NCI-H128 (cell line): ENCODE measurements around the gene FKBP2.
A peak's percentile ranks its signal among the peaks of the same experiment; 100 is the strongest.

Experiments
- DNase-seq: peaks from one replicate; lab custom pipeline; 2025; ENCODE audit not compliant: unreplicated experiment; lab: John Stamatoyannopoulos, UW

The FKBP2 gene

DNA sequence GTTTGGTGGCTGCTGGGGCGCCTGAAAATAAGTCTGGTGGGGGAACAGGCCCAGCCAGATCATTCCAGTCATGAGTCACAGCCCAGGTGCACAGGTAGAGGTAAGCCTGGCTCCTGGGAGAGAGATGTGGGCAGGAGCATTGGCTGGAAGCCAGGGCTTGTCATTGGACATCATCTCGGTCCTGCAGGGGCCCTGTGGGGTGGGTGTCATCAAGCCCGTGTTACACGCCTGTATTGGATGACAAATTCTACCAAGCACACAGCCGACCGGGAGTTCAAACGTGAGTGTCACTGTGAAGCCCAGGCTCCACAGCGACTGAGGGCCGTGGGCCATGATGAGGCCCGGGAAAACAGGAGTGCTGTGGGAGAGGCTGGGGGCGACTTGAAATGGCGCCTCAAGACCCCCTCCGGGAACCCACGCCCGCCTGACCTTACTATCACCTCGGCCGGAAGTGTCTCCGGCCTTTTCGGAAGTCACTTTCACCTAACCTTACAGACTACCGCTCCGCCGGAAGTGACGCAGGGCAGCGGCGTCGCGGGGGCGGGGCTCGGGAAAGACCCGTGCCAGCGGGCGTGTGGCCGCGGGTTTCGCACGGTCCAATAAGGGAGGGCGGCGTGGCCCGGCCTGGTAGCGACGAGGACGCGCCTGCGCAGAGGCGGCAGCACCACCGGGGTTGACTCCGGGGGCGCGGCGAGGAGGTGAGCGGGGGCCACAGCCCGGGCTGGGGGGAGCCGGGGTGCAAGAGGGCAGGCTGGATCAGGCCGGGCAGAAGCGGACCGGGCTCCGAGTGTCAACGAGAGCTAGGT, at the start of gene FKBP2:
Gene FKBP2, plus strand, starts transcription at position 661 of the 806 bp plus-strand sequence. CDS start 1,293 bp downstream, outside the sequence.
- peak; percentile 93 for DNase-seq

DNA sequence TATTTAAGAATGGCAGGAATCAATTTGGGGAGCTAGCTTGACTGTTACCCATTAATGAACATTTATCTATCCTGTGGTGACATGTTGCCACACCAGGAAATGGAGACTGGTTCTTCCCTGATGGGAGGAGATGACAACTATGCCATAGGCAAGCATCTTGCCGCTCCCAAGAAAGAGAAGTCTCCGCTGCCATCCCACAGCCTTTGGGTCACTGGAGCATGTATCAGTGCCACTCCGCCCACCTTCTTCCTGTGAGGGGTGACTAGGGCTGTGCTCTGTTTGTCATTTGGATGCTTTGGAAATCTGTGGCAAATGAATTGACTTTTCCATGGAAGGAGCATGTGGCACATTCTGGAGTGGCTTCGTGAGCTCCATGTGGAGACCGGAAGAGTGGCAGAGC, 48.5 kb upstream of the FKBP2 start:
- DNase-seq = no peak

DNA sequence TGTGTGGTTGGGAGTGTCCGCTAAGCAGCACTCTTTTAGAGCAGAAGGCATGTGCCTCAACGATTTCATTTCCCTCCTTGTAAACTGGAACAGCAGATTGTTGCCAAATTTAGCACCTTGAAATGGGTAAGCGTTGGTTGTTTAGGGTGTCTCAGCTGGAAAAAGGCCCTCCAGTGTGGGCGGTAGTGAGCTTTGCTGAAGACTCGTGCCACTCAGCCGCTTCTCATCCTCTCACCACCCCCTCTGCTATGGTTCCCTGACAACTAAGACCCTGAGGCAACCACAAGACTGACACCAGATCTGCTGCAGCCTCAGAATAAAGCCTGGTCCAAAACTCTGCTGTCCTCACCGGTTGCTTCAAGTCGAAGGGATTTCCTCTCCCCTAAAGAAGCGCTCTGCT, 44.3 kb upstream of the FKBP2 start:
- no peak for DNase-seq

DNA sequence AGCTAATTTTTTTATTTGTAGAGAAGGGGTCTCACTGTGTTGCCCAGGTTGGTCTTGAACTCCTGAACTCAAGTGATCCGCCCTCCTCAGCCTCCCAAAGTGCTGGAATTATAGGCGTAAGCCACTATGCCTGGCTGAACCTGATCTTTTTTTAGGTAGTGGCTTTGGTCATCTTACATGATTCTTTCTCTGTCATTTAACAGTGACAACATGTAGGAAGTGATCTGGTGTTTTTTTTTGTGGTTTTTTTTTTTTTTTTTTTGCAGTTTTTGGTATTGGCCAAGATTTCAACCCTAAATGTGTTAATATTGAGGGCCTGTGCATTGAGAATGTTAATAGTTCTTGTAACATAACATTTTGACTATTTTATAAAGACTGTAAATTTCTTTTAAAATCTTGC, 42.4 kb upstream of the FKBP2 start:
- DNase-seq = no peak

DNA sequence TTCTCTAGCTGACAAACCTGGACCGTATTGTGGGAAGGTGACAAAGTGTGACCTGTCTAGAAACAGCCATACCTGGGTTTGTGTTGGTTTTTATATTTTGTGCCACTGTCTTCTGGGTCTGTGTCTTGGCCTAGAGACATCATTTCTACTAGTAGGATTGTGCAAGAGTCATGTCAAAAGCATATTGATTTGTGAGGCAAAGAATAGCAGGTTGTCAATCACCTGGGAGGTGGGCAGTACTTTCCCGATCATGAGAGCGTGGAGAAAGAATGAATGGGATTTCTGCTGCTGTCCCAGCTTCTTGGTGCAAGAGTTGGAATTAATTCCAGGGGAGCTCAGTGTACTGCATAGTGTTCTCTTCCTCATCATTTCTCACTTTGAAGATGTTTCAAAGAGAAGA, 39.4 kb upstream of the FKBP2 start:
- no peak for DNase-seq

DNA sequence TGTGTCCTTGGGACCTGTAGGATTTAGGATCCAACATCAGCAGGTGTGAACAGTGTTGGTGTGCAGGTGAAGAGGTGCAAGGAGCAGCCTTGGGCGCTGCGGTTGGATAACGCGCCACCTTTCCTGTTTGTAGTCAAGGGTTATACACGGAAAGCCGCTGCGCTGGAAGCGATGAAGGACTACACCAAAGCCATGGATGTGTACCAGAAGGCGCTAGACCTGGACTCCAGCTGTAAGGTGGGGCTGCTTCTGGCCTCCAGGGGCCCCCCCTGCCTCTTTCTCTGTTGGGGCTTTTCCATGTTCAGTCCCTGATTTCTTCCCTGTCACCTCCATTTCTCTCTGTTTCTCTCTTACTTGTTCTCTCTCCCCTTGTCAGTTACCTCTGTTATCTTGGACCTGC, 37.9 kb upstream of the FKBP2 start:
- no peak for DNase-seq

DNA sequence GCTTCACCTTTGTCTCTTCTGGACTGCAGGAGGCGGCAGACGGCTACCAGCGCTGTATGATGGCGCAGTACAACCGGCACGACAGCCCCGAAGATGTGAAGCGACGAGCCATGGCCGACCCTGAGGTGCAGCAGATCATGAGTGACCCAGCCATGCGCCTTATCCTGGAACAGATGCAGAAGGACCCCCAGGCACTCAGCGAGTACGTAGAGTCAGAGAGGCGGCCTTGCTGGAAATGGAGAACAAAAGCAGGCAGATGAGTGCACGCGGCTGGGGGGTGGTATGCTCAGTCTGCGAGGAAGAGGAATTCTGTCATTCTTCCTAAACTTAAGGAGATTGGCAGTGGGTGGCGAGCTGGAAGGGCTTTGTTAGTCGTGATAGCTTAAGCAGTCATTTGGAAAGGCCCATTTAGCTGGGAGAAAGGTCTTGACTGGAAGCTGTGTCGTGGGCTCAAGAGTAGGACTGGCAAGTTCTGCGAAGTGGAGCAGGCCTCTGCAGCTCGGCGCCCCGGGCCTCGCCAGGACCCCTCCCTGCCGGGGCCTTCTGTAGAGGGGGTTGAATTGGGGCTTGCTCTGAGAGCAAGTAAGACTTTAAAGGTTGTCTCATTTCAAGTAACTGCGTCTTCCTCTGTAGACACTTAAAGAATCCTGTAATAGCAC, 37.3 kb upstream of the FKBP2 start:
- DNase-seq = no peak

DNA sequence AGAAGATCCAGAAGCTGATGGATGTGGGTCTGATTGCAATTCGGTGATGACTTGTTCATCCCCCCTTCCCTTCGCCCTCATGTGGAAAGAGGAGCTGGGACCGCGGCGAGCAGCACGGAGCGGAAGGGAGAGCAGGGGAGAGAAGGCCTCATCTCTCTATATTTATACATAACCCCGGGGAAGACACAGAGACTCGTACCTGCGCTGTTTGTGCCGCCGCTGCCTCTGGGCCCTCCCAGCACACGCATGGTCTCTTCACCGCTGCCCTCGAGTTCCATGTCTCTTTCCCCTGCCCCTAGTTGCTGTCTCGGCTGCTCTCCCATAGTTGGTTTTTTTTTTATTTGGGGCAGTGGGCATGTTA, 36.8 kb upstream of the FKBP2 start:
- DNase-seq = no peak

DNA sequence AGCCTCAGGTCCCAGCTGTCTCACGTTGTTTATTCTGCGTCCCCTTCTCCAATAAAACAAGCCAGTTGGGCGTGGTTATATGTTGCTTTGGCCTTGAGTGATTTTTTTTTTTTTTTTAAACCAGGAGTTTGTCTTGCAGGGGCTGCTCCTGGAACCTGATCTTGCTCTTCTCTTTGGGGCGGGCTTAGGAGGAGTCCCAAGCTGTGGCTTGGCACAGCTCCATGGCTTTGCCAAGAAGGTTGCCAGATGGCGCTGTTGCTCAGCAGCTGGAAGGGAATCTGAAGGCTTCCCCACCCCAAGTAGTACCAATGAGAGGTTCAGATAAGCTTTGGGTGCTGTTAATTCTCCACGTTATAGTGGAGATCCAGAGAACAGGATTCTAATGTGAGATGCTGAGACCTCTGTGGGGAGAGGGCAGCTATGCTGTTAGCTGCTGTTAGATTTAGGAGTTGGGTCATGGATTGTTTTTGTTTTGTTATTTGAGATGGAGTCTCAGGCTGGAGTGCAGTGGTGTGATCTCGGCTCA, 36.4 kb upstream of the FKBP2 start:
- peak; percentile 93 for DNase-seq

DNA sequence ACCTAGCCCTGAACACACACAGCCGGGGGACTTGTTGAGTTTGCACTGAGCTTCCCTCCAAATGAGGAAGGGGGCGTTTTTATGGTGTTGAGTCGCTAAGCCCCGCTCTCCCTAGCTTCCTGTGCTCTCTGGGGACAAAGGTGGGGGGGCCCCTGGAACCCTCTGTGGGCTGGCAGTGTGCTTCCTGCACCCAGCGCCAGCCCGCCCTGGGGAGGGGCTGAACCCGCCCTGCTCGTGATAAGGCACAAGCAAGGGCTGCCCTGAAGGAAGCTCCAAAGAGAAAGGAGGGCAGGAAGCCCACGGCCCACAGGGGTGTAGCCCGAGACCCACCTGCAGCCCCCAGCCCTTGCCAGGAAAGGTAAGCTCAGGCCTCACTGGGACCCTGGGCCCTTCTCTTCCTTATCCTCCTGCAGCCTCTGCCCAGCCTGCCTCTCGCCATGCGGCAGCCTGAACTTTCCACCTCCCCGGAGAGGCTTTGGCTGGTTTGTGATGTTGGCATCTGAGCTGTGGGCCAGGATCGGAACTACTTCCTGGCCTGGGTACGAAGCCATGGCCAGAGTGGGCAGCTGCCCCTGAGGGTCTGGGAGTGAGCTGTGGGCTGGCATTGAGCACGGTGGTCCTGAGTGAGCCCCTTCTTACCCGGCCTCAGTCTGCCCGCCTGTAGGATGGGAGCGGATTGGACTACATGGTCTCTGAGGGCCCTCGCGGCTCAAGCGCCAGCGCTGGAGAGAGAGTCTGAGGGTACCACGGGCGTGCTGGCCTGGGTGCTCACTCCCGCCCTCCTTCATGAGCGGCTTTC, 34.2 kb upstream of the FKBP2 start, which contains the start of gene FERMT3:
Gene FERMT3, plus strand, starts transcription at position 265 of the 799 bp plus-strand sequence. CDS start 644 bp downstream, outside the sequence.
- no peak for DNase-seq

DNA sequence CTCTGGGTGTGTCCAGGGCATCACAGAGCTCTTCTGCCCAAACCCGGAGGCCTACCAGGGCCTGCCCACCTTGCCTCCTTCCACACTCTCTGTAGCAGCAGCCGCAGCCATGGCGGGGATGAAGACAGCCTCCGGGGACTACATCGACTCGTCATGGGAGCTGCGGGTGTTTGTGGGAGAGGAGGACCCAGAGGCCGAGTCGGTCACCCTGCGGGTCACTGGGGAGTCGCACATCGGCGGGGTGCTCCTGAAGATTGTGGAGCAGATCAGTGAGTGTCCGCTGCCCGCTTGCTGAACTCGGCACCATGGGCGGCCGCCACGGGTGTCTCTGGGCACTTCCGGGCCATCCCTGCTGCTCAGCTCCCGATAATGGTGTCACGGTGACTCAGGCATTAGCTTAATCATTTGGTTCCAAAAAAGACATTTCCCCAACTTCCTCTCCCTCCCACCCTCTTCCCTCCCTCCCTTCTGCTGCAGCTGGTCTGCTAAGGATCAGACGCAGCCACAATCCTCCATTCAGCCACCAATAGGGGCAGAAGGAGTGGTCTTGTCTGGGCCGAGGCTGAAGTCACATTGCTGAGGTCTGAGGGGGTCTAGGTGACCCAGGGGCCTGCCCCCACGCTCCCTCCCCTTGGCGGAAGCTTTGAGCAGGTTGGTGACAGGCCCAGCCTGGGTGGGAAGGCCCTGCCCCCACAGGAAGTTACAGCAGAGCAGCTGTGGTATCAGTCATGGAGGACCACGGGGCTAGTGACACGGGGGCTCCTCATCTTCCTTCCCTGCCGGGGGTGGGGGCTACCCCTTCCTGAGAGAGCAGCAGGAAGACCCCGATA, 33.4 kb upstream of the FKBP2 start:
- no peak for DNase-seq

DNA sequence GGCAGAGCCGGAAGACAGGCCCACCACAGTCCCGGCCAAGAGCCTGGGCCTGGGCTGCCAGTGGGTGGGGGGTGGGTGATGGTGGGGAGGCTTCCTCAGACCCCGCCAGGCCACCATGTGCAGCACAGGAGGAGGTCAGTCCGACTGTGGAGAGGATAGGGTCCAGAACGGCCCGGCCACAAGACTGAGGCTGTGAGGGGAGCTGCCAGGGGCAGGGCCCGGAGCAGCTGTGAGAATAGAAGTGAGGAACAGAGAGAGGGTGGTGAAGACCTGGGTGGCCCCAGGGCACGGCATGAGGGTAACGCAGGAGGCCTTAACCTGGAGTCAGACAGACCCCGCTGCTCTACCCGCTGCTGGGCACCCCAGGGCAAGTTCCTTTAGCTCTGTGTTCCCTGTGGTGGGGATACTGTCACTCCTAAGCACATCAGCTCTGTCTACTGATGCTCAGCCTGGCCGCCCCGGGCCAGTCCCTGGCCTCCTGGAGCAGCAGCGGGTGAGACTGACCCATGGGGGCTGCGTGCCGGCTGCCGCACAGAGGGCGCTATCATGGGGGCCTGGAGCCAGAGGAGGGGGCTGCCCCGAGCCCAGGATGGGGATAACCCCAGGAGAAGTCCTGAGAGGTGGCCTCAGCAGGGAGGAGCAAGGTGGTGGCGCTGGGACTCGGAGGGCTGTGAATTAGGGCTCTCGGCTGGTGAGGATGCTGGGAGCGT, 32.7 kb upstream of the FKBP2 start:
- DNase-seq = no peak

DNA sequence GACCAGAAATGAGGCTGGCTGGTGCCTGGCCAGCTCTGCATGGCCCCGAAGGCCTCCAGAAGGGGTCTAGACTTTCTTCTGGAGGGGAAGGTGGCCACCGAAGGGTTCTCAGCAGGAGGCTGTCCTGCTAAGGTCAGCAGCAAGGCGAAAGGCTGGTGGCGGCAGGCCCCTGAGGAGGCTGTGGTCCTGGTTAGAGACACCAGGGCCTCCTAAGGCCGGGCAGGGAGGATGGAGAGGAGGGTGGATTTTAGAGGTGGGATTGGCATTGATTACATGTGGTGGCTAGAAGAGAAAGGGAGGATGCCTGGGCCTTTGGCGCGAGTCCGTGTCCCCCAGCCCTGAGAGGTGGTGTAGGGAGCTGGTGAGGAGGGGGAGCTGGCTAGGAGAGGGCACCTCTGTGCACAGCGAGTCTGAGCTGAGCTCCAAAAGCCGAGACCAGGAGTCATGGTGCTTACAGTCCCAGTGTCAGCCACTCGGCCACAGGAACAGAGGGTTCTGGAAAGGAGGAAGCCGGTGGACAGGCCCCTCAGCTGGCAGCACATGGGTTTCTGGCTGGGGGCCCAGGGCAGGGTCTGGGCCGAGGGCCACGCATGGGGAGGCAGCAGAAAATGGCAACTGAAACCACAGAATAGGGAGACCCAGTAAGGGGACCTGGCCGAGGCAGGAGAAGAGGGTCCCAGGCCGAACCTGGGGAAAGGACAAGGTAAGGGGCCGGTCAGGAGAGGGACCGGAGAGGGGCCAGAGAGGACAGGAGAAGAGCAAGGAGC, 31.9 kb upstream of the FKBP2 start:
- no peak for DNase-seq

DNA sequence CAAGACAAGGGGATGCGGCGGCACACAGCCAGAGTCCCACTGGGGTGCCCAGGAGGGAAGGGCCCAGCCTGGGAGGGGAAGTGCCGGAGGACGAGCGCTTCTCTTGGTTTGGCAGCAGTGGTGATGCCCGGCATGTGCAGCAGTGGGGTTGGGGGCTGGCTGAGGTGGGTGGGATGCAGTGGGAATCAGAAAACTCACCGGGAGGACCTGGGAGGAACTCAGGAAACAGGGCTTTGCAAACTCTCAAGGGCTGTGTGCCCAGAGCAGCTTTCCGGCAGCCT, 31.4 kb upstream of the FKBP2 start:
- DNase-seq = no peak

DNA sequence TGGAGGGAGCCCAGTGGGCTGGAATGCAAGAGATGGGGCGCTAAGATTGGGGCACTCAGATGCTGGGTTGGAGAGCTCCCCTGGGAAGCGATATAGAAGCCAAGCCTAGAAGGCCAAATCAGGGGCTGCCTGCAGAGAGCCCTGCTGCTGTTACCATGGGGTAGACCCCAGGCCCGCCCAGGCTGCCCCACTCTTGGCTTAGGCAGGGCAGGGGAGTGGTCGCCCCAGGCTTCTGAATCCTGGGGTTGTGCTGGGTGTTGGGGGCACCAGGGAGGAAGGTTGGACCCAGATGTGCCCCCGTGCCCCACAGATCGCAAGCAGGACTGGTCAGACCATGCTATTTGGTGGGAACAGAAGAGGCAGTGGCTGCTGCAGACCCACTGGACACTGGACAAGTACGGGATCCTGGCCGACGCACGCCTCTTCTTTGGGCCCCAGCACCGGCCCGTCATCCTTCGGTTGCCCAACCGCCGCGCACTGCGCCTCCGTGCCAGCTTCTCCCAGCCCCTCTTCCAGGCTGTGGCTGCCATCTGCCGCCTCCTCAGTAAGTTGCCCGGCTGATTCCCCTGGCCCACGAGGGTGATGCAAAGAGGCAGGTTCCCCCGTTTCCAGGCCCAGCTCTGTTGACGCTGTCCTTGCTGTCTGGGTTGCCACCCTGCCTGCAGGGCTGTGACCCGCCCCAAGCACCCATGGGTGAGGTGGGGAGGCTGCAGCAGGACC, 30.4 kb upstream of the FKBP2 start:
- no peak for DNase-seq

DNA sequence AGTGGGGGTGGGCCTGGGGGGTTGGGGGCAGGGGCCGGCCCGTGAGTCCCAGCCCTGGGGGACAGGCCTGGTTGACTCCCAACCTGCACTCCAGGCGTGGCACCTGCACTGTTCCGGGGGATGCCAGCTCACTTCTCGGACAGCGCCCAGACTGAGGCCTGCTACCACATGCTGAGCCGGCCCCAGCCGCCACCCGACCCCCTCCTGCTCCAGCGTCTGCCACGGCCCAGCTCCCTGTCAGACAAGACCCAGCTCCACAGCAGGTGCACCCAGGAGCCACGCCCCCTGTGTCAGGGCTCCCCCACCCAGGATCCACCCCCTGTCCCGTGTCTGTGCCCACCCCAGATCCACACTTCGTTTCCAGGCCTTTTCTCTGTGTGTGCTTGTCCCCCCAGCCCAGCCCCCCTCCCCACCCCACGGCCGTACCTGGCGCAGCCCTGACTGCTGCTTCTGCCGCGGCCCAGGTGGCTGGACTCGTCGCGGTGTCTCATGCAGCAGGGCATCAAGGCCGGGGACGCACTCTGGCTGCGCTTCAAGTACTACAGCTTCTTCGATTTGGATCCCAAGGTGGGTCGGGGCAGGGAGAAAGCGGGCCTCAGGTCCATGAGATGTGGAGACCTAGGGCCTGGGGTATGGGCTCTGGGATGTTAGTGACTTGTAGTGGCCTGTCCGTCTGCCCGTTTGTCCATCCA, 29.6 kb upstream of the FKBP2 start:
- DNase-seq = no peak

DNA sequence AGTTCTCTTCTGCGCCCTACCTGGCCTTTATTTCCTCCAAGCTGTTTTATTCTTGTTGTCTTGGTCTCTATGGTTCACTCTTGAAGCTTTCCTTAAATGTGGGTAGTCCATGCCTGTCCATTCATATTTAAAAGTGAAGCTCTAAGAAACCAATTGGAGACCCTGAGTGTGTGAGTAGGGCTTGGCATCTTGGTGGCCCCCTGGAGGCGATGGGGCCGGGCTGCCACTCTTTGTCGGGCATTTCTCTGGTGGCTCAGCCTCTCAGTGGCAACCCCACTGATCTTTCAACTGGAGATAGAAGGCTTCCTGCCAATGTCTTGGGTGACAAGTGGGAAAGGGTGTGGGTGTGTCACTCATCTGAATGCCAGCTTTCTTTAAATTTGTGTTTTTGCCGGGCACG, 24.0 kb upstream of the FKBP2 start:
- no peak for DNase-seq

DNA sequence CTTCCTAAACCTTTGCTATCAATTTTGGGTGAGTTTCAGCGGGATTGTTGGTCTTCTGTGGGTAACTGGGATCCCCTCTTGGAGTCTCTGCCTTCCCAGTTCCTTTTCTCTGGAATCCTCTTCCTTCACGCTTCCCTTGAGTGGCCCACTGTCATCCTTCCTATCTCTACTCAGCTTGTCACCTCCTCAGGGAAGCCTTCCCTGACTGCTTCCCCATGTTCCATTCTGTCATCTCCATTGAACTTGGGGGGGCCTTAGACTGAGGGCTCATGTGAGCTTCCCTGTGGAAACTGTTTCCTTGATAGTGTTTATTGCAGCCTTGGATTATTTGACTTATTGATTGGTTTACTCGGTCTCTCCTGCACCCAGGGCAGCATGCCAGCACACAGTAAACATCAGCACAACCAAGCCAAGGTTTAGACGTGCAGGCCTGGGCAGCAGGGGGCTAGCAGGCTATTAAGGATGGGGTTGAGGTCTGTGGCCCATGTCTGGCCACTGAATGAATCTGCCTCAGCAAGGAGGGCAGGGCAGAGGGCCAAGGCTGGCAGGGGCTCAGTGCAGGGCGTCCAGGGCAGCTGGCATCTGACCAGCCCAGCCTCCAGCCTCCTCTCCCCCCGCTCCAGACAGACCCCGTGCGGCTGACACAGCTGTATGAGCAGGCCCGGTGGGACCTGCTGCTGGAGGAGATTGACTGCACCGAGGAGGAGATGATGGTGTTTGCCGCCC, 22.1 kb upstream of the FKBP2 start:
- DNase-seq = no peak
